ENCODE measurements around the gene MYRIP.

MYRIP gene

GRCh38 chr3:40232626-40233025 lies 423.2 kb downstream of the MYRIP start:
- no peak for DNase-seq (ENCODE audit: low read depth, low spot score)
- no peak overlapping the region for H3K4me3 ChIP-seq (ENCODE audit: low read length)

GRCh38 chr3:40237159-40237558 lies 427.8 kb downstream of the MYRIP start:
- no peak for DNase-seq (ENCODE audit: low read depth, low spot score)
- H3K4me3 ChIP-seq (ENCODE audit: low read length): no peak overlapping the region

- DNase-seq (ENCODE audit: low read depth, low spot score): no peak
- no peak overlapping the region for H3K4me3 ChIP-seq (ENCODE audit: low read length)
Observed at GRCh38 chr3:40237889-40238571, 428.6 kb downstream of the MYRIP start.

GRCh38 chr3:40240921-40241320 lies 431.5 kb downstream of the MYRIP start:
- DNase-seq (ENCODE audit: low read depth, low spot score): peak; percentile 2

DNA sequence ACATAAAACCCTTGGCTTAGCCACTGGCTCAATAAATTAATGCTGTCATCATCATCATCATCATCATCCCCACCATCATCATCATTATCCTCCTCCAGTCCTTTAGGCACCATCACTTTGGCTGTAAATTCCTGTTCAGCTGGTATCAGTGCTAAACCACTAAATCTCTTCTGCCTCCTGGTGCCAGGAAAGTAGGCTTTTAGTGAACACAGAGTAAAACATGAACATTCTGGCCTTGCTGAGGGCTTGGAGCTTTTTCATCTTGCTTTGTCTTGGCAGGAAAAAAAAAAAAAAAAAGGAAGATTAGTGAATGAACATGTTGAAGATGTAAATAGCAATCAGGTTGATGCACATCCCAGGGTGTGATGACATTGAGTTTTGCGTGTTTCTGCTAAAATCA lies 432.8 kb downstream of the MYRIP start:
- no peak for DNase-seq (ENCODE audit: low read depth, low spot score)
- H3K4me3 ChIP-seq (ENCODE audit: low read length): no peak overlapping the region

More at GRCh38 chr3:40240921-40241320, 431.5 kb downstream of the MYRIP start:
- no peak overlapping the region for H3K4me3 ChIP-seq (ENCODE audit: low read length)

DNA sequence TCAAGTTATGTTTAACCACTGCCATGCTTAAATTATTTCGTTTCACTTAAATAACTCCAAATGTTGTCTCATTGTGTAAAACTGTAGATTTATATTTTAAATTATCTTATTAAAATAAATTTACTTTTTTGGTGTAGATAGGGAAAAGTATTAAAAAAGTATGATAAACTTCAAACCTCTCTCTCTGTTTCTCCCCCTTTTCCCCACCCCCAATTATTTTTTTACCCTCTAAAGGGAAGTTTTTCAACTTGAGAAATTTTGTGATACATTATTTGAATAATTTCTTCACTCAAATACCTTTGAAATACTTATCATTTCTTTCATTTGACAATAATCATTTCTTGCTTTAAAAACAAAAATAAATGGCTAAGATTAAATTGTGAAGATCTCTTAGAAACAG lies 433.2 kb downstream of the MYRIP start:
- H3K4me3 ChIP-seq (ENCODE audit: low read length): no peak overlapping the region
- DNase-seq (ENCODE audit: low read depth, low spot score): no peak

DNA sequence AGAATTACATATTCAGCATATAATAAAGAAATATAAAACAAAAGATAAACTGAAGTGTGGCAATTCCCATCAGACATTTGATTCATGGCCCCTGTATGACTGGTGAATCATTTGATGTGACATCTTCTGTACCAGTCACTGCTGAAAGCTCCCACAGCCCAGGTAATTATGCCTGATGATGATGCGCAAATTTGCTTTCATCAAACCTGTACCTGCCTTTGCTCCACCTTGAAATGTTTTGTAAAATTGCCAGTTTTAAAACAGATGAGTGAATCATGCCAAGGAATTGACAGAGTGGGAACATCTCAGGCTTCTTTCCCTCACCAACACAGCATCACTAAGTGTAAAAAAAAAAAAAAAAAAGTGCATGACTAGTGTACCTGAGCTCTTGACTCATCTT lies 433.6 kb downstream of the MYRIP start:
- no peak overlapping the region for H3K4me3 ChIP-seq (ENCODE audit: low read length)
- DNase-seq (ENCODE audit: low read depth, low spot score): no peak

GRCh38 chr3:40247714-40248454 lies 438.5 kb downstream of the MYRIP start:
- H3K4me3 ChIP-seq (ENCODE audit: low read length): no peak overlapping the region
- DNase-seq (ENCODE audit: low read depth, low spot score): no peak

GRCh38 chr3:40248591-40248990 lies 439.2 kb downstream of the MYRIP start:
- no peak for DNase-seq (ENCODE audit: low read depth, low spot score)
- no peak overlapping the region for H3K4me3 ChIP-seq (ENCODE audit: low read length)

- H3K4me3 ChIP-seq (ENCODE audit: low read length): no peak overlapping the region
- DNase-seq (ENCODE audit: low read depth, low spot score): no peak
Observed at GRCh38 chr3:40249168-40249567, 439.8 kb downstream of the MYRIP start.

- no peak for DNase-seq (ENCODE audit: low read depth, low spot score)
- H3K4me3 ChIP-seq (ENCODE audit: low read length): no peak overlapping the region
Observed at GRCh38 chr3:40254491-40254890, 445.1 kb downstream of the MYRIP start.

GRCh38 chr3:40254891-40255290 lies 445.5 kb downstream of the MYRIP start:
- no peak for DNase-seq (ENCODE audit: low read depth, low spot score)
- H3K4me3 ChIP-seq (ENCODE audit: low read length): no peak overlapping the region

DNA sequence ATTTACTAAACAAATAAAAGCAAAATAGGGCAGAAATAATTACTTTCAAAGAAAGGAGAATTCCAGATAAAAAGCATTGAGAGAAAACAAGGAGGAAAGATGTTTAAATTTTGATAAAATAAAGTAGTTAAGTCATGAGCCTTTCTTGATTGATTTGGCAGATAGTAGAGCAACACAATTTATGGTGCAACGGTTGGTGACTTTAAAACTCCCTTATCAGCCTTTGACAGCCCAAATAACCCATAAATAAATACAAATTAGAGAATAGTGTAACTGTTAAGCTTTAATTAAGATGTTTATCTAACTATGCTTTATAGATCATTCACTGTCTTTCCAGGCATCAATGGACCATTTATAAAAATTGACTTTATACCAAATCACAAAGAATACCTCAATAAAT lies 446.1 kb downstream of the MYRIP start:
- DNase-seq (ENCODE audit: low read depth, low spot score): no peak
- H3K4me3 ChIP-seq (ENCODE audit: low read length): no peak overlapping the region

GRCh38 chr3:40258064-40258463 lies 448.7 kb downstream of the MYRIP start:
- DNase-seq (ENCODE audit: low read depth, low spot score): no peak
- H3K4me3 ChIP-seq (ENCODE audit: low read length): no peak overlapping the region

DNA sequence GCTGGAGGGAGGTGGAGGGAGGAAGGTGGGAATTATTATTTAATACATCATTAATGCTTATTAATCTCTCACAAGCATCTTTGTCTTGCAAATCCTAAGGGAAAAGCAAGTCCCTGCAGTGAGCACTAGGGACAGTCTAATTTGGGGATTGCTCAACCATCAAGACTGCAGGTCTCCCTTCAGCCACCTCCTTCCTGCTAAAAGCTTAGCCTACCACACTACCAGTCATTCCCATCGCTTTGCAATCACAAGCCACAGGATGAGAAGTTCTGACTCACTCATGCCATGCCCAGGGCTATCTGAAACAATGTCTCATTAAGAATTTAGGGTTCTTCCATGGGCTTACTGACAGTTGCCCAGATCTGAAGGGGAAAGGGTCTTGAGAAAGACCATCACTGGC lies 449.1 kb downstream of the MYRIP start:
- DNase-seq (ENCODE audit: low read depth, low spot score): no peak
- H3K4me3 ChIP-seq (ENCODE audit: low read length): no peak overlapping the region

- H3K4me3 ChIP-seq (ENCODE audit: low read length): no peak overlapping the region
- DNase-seq (ENCODE audit: low read depth, low spot score): no peak
Observed at GRCh38 chr3:40262331-40262730, 452.9 kb downstream of the MYRIP start.

DNA sequence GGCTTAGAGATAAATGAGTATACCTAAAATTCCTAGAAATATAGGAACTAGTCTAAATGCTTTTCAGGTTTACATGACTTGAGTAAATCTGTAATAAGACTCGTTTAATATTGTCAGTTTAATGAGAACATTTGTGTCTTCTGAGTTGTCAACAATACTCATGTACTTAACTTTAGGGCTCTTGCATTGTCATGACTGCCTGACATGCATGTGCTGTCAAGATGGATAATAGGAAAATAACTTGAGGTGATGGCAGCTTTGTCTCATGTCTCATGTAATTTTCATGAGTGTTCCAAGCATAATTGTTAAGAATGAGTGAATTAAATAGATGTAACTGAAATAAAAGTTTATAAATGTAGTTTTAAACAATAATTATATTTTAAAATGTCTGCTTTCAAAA lies 455.0 kb downstream of the MYRIP start:
- H3K4me3 ChIP-seq (ENCODE audit: low read length): no peak overlapping the region
- no peak for DNase-seq (ENCODE audit: low read depth, low spot score)

- DNase-seq (ENCODE audit: low read depth, low spot score): no peak
- H3K4me3 ChIP-seq (ENCODE audit: low read length): no peak overlapping the region
Observed at GRCh38 chr3:40265181-40265580, 455.8 kb downstream of the MYRIP start.

- no peak overlapping the region for H3K4me3 ChIP-seq (ENCODE audit: low read length)
- no peak for DNase-seq (ENCODE audit: low read depth, low spot score)
Observed at GRCh38 chr3:40267937-40268724, 458.7 kb downstream of the MYRIP start.
